ENCODE results near the gene VAT1L.

- no peak for TF ChIP-seq CTCF (IDR thresholded peaks at IDR 0.05)
- TF ChIP-seq POLR2A (IDR thresholded peaks at IDR 0.05), result no peak
- no peak for TF ChIP-seq POLR2AphosphoS5 (IDR thresholded peaks at IDR 0.05)
Measured at GRCh38 chr16:77790912-77791311, 2.5 kb downstream of the VAT1L start.

Data from stomach (tissue), 4 donors.